ENCODE data around the gene NCOR1.
A peak's percentile ranks its signal among the peaks of the same experiment; 100 is the strongest.

Gene NCOR1

GRCh38 chr17:15999141-15999973, 216.0 kb downstream of the NCOR1 start, which contains the start of the genes TTC19 and ZSWIM7:
Gene TTC19, plus strand, starts transcription at chr17:15999824. Its CDS starts 25 bp downstream, at chr17:15999849.
Gene ZSWIM7, minus strand, starts transcription at chr17:15999704. Its CDS starts 110 bp downstream, at chr17:15999594.
- peak; percentile 96 for DNase-seq
- TF ChIP-seq POLR2A (IDR thresholded peaks at IDR 0.05; ENCODE audit: low read length) (peak; percentile 96), GATA1 (IDR thresholded peaks at IDR 0.05; ENCODE audit: low read depth, low read length) (no peak)

GRCh38 chr17:15998031-15998562, 217.2 kb downstream of the NCOR1 start:
- no peak for DNase-seq
- TF ChIP-seq POLR2A (IDR thresholded peaks at IDR 0.05; ENCODE audit: low read length) = no peak

DNA sequence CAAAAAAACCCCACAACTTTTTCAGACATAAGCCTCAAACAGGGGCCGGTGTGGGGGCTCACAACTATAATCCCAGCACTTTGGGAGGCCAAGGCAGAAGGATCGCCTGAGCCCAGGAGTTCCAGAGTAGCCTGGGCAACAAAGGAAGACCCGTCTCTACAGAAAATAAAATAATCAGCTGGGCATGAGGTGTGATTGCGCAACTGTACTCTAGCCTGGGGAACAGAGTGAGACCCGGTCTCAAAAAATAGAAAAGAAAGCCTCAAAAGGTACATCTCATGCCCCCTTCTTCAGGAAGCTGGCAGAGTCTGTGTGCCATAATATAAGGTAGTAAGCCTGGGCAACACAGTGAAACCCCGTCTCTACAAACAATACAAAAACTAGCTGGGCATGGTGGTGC, 219.0 kb downstream of the NCOR1 start:
- TF ChIP-seq GATA1 (IDR thresholded peaks at IDR 0.05; ENCODE audit: low read depth, low read length) (no peak), POLR2A (IDR thresholded peaks at IDR 0.05; ENCODE audit: low read length) (no peak)
- no peak for DNase-seq

- peak; percentile 72 for DNase-seq
- TF ChIP-seq POLR2A (IDR thresholded peaks at IDR 0.05; ENCODE audit: low read length) (no peak), GATA1 (IDR thresholded peaks at IDR 0.05; ENCODE audit: low read depth, low read length) (no peak)
Measured at GRCh38 chr17:15981646-15982580, 233.4 kb downstream of the NCOR1 start.

GRCh38 chr17:15981208-15981607, 234.1 kb downstream of the NCOR1 start:
- DNase-seq = peak; percentile 41 to 48
- TF ChIP-seq POLR2A (IDR thresholded peaks at IDR 0.05; ENCODE audit: low read length) = no peak
- TF ChIP-seq GATA1 (IDR thresholded peaks at IDR 0.05; ENCODE audit: low read depth, low read length) = no peak

All from erythroblast (primary cell).